ENCODE measurements around the gene SIT1.

SIT1 gene

DNA sequence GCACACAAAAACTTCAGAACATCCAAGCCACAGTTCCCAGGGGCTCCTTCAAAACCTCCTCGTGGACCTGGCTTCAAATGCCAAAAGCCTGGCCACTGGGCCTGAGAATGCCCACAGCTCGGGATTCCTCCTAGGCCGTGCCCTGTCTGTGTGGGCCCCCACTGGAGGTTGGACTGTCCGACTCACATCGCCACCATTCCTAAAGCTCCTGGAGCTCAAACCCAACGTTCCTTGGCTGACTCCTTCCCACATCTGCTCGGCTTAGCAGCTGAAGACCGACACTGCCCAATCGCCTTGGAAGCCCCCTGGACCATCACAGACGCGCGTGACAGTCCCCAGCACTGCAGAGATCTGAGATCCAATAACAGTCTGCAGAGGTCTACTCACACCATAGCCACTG is 7.7 kb downstream of the SIT1 start:
- TF ChIP-seq GATA3 (IDR thresholded peaks at IDR 0.05; ENCODE audit: low read depth, low read length) (no peak), GATA2 (IDR thresholded peaks at IDR 0.05; ENCODE audit: low read depth, low read length) (no peak)

DNA sequence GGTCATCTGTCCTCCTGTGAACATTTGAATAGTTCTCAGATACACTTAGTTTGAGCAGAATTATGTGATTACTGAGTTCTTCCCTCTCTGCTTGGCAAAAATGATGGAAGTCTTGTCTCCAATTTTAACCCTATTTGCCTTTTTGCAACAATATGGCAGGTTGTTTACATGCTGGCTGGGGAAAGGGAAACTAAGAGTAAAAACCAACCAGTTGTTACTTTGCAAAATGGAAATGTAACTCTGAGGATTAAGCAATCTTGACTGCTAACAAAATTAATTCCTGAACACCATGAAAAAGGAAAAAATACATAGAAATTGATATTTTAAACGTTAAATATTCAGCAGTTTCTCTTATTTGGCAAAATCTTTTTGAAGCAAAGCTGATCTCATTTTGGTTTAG is 11.1 kb downstream of the SIT1 start:
- TF ChIP-seq GATA3 (IDR thresholded peaks at IDR 0.05; ENCODE audit: low read depth, low read length) (no peak), GATA2 (IDR thresholded peaks at IDR 0.05; ENCODE audit: low read depth, low read length) (no peak)

DNA sequence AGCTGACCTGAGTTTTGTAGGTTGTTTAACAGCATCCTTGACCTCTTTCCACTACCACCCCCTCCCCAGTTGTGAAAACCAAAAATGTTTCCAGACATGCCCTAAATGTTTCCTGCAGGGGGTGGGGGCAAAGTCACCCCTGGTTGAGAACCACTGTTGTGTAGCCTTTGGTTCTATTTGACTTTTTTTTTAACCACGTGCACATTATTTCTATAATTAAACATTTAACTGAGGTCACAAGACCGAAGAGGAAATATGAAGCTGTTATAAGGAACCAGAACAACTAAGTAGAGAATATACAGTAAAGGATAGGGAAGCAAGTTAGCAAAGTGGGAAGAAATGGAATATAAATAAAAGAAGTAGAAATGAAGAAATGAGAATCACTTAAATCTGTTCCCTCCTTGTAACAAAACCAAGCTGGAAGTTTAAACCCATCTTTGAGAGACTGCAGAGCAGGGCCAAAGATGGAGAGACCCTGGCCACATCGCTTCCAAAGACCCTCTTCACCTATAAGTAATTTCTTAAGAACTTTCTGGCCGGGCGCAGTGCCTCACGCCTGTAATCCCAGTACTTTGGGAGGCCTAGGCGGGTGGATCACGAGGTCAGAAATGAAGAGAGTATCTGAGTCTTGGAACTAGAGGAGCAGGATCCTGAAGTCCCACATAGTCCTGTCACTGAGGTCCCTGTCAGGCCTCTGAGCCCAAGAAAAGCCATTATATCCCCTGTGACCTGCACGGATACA is 14.4 kb downstream of the SIT1 start:
- TF ChIP-seq GATA2 (IDR thresholded peaks at IDR 0.05; ENCODE audit: low read depth, low read length) (no peak), GATA3 (IDR thresholded peaks at IDR 0.05; ENCODE audit: low read depth, low read length) (no peak)

DNA sequence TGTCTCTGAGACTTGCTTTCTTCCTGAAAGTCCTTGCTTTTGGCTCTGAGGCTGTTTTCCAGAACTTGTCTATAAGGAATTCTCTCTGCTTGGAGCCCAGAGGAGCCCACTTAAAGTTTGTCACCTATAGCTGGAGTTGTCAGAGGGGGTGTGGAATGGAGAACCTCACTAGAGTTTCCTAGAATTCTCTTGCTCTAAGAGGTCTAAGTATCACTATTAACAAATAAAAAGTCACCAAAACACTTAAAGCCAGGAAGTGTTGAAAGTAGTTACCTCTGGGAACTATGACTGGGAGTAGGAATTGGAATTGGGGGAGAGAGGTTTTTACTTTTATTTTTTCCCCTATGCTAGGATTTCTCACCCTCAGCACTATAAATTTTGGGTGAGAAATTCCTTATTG is 15.0 kb downstream of the SIT1 start:
- no peak for TF ChIP-seq GATA3 (IDR thresholded peaks at IDR 0.05; ENCODE audit: low read depth, low read length)
- TF ChIP-seq GATA2 (IDR thresholded peaks at IDR 0.05; ENCODE audit: low read depth, low read length) = no peak

DNA sequence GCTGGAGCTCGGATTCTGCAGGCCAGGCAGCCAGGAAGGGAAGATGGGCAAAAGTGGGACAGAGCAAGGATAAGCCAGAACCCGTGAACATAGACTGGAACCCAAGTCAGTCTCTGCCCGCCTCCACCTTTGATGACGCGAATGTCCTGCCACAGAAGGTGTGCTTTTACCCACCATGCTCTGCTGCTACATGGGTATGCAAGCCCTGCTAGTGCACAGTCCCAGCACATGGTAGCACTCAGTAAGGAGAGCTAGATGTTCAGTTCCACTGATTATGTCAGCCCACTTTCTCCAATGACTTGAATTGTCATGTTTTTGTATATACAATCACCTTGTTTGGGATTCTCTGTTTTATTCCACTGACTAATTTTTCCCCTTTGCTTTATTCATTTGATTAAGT is 21.1 kb downstream of the SIT1 start:
- TF ChIP-seq GATA3 (IDR thresholded peaks at IDR 0.05; ENCODE audit: low read depth, low read length) (no peak), GATA2 (IDR thresholded peaks at IDR 0.05; ENCODE audit: low read depth, low read length) (no peak)

DNA sequence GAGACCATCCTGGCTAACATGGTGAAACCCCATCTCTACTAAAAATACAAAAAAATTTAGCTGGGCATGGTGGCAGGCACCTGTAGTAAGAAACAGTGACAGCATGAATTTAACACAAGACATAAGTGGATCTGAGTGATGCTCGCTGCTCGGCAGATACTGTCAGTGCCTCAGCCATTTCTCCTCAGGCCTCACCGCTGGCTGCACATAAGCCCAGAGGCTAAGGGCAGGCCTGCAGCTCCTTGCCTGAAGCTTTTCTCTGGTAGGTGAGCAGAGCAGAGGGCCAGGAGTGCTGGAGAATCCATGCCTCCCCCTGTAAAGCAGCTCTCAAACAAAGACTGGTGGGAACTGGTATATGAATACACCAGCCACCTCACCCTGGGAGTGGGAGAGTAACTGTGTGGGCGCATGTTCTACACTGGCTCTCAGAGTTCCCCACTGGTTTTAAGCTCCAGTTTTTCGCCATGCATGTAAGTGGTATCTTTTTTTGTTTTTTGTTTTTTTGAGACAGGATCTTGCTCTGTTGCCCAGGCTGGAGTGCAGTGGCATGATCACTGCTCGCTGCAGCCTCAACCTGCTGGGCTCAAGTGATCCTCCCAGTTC is 22.2 kb downstream of the SIT1 start:
- TF ChIP-seq GATA2 (IDR thresholded peaks at IDR 0.05; ENCODE audit: low read depth, low read length) = no peak
- no peak for TF ChIP-seq GATA3 (IDR thresholded peaks at IDR 0.05; ENCODE audit: low read depth, low read length)

DNA sequence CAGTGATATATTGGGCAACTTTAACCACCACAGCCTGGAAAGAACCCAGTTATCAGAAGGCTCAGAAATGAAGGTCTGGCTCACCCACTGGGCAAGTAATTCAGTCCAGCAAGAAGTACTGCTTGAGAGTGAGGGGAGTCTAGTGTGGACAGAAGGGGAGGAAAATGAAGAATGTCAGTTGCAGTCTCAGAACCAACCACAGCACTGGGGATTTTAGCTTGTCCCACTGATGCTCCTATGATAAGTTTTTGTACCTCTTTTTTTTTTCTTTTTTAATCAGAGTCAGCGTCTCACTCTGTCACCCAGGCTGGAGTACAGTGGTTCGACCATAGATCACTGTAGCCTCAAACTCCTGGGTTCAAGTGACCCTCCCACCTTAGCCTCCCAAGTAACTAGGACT is 23.2 kb downstream of the SIT1 start:
- TF ChIP-seq GATA2 (IDR thresholded peaks at IDR 0.05; ENCODE audit: low read depth, low read length) (no peak), GATA3 (IDR thresholded peaks at IDR 0.05; ENCODE audit: low read depth, low read length) (no peak)

DNA sequence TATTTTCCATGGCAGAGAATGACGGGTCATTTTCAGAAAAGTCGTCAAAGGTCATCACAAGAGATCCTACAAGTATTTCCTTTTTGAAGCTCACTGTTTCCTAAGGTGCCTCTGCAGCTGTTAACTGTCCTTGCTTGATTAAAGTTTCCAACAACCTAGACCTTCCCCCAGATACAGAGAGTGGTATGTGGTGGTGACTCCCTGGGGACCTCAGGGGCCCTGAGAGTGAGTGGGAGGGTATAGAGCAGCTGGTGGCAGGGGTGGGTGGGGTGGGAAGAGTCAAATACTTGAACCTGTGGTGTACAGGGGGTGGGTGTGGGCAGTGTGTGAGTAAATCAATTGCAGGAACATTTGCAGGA is 31.0 kb downstream of the SIT1 start:
- TF ChIP-seq GATA2 (IDR thresholded peaks at IDR 0.05; ENCODE audit: low read depth, low read length) = no peak
- TF ChIP-seq GATA3 (IDR thresholded peaks at IDR 0.05; ENCODE audit: low read depth, low read length) = no peak

DNA sequence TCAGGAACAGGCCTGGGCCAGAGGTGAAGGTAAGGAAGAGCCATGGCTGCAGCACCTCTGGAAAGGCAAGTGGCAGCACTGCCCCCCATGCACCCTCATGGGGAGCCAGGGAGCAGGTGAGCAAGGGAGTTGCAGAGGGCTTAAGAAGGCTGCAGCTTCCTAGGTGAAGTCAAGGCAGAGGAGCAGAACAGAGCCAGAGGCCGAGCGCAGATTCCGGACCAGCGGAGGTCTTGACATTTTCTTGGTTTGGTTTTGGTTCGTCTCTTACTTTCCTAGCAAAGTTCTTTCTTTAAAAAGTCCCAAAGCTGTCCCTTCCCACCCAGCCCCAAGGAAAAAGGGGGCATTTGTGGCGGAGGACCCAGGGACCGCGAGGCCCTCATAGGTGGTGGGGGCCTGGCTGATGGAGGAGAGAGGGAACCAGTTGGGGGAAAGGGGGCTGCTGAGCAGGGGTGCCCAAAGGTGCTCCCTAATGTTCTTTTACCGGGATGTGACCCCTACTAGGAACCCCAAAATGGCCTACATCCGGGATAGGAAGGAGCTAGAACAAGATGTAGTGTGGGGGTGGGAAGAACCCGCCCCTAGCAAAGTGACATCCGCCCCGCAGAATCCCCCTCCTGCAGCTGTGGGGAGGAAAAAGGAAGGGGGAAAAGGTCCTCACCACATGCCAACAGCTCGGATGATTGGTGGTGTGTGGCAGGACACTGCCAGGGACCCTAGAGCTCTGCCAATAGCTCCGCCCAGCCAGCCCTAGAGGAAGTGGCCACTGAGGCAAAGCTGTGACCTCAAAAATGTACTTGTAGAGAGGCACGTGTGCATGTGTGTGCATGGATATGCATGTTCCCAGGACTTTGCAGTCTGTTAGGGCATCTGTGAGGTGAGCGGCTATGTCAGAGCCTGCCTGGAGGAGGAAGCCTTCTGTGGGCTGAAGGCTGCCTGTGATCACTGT is 31.6 kb downstream of the SIT1 start:
- TF ChIP-seq GATA3 (IDR thresholded peaks at IDR 0.05; ENCODE audit: low read depth, low read length) (no peak), GATA2 (IDR thresholded peaks at IDR 0.05; ENCODE audit: low read depth, low read length) (no peak)

DNA sequence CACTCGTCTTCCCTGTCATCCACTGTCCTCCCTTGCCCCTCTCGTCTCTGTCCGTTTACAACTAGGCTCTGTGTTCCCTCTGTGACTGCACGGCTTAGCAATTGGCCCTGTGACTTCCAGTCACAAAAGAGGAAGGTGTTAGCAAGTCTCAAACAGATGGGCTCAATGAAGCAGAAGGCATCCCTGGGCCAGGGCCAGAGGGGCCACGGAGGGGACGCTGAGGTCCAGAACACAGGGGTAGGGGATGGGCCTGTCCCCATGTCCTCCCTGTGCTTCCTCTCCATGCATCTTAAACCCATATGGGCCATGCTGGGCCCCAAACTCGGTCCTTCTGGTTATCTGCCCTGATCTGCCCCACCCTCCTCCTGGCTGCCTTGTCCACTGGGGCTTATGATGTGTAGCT is 32.4 kb downstream of the SIT1 start, which contains the start of gene CD72:
Gene CD72, minus strand, starts transcription at position 89 of the 403 bp plus-strand sequence. CDS start 110 bp downstream, outside the sequence.
- TF ChIP-seq GATA2 (IDR thresholded peaks at IDR 0.05; ENCODE audit: low read depth, low read length) (no peak), GATA3 (IDR thresholded peaks at IDR 0.05; ENCODE audit: low read depth, low read length) (no peak)

DNA sequence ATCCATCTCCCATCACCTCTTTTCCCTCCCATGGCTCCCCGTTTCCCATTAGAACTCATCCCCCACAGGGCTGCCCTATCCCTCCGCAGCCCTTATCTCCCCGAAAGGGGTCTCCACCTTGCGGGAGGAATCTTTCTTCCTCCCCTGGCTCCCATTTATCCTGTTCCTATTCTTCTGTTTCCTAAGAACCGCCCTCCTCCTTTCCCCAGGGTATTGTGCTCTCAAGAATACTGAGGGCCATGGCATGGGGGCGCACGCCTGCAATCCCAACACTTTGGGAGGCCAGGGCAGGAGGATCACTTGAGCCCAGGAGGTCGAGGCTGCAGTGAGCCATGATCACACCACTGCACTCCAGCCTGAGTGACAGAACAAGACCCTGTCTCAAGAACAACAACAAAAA is 33.2 kb downstream of the SIT1 start:
- TF ChIP-seq GATA2 (IDR thresholded peaks at IDR 0.05; ENCODE audit: low read depth, low read length) (no peak), GATA3 (IDR thresholded peaks at IDR 0.05; ENCODE audit: low read depth, low read length) (no peak)

DNA sequence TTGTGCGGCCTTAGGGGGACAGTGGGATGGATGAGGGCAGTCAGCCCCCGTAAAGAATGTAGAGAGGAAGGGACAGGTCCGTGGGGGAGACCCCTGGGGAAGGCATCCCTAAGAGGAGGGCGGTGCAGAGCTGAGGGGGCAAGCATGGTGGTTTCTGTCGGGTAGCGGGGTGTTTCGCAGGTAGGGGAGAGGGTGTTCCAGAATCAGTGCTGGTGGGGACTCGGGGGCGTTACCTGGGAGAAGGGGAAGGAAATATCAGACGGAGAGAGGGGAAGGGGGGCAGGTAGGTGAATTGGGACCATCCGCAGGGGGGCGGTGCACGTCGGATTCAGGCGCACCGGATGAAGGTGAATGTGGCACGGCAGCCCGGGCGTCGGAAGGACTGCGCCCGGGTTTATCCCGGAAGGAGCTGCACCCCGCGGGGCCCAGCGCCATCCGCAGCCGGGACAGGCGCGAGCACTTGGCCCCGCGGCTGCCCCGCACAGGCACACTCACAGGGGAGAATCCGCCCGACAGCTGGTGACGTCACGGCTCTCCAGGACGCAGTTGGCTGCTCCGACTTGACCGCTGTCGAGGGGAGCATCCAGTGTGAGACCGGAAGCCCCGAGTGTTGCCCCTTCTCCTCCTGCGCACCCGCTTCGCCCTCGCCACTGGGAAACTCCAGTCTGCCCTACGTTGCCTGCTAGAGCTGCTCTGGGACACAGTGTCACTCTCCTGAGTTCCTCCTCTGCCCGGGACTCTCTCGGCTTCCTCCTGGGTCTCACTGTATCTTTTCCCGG is 33.9 kb downstream of the SIT1 start:
- TF ChIP-seq GATA2 (IDR thresholded peaks at IDR 0.05; ENCODE audit: low read depth, low read length) (no peak), GATA3 (IDR thresholded peaks at IDR 0.05; ENCODE audit: low read depth, low read length) (no peak)

DNA sequence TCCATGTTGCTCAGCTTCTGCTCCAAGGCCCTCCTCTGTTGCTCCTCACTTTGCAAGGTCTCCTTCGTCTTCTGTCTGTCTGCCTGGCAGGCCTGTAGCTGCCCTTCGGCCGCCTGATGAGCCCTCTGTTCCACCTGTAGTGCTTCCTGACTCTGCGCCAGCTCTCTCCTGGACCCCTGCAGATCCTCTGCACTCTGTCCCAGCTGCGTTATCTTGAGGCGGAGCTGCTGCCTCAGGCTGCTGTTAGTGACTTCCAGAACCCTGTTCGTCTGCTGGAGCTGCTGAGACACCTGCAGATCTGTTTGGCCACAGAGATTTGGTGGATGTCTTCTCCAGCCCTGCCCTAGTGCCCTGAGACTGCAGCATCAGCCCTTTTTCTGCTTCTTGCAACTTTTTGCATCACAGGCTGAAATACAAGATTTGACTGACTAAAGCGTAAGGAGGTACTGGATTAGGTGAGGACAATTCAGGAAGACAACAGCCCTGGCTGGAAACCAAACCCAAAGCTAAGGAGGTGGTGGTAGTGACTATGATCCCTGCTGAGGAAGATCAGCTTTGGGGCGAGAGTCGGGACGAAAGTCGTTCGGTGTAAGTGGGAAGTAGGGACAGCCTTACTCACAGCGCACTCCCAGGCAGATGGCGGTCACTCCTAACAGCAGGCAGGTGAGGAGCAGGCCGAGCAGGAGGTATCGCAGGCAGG is 34.6 kb downstream of the SIT1 start:
- no peak for TF ChIP-seq GATA2 (IDR thresholded peaks at IDR 0.05; ENCODE audit: low read depth, low read length)
- no peak for TF ChIP-seq GATA3 (IDR thresholded peaks at IDR 0.05; ENCODE audit: low read depth, low read length)

Measured in SH-SY5Y (cell line).